Heart left ventricle (tissue), 16 donors: Measurements from ENCODE around the gene WDR82. TPM values are rescaled to one million over a fixed set of nuclear protein-coding genes. Genes with fewer than 3 reads are reported as not detected.
A peak's percentile ranks its signal among the peaks of the same experiment; 100 is the strongest.

Experiments
- ATAC-seq, 4 donors: fragments of 200-7000 bp; cut with Tn5 transposase; one replicate each; pipeline ENCODE4 v1.9.1; 2020 to 2022; ENCODE audit warnings: moderate library complexity in 4 of 4, mild to moderate bottlenecking in 3 of 4, moderate number of reproducible peaks in 1 of 4
- DNase-seq, 5 donors: peaks; one replicate each; pipeline ENCODE4 v3.0.0-alpha.2; 2020
- H3K27ac ChIP-seq, 12 donors: fragments of 200-600 bp; sonication (generic) in 4 of 12; one replicate each; pipeline versions ENCODE4 v1.5.0 to v1.8.0; 2016 to 2022; ENCODE audit warnings: mild to moderate bottlenecking in 2 of 12
- H3K27me3 ChIP-seq, 9 donors: fragments of 200-600 bp; sonication (generic) in 2 of 9; one replicate each; pipeline versions ENCODE4 v1.5.1 to v1.8.0; 2016 to 2022; ENCODE audit warnings: mild to moderate bottlenecking in 3 of 9
- H3K36me3 ChIP-seq, 9 donors: fragments of 200-600 bp; sonication (generic) in 2 of 9; one replicate each; pipeline versions ENCODE4 v1.5.0 to v1.8.0; 2018 to 2022; ENCODE audit warnings: mild to moderate bottlenecking in 2 of 9
- H3K4me1 ChIP-seq, 12 donors: fragments of 200-600 bp; sonication (generic) in 4 of 12; one replicate each; pipeline versions ENCODE4 v1.5.0 to v1.8.0; 2016 to 2022; ENCODE audit warnings: mild to moderate bottlenecking in 3 of 12
- H3K4me3 ChIP-seq, 12 donors: fragments of 200-600 bp; sonication (generic) in 4 of 12; one replicate each; pipeline versions ENCODE4 v1.5.0 to v1.8.0; 2017 to 2022; ENCODE audit warnings: mild to moderate bottlenecking in 9 of 12, moderate library complexity in 4 of 12
- H3K9me3 ChIP-seq, 12 donors: fragments of 200-600 bp; sonication (generic) in 4 of 12; one replicate each; pipeline versions ENCODE4 v1.5.0 to v1.8.0; 2016 to 2022; ENCODE audit warnings: mild to moderate bottlenecking in 1 of 12
- CTCF ChIP-seq, 12 donors: fragments of 200-600 bp; sonication (generic) in 4 of 12; IDR thresholded peaks; one replicate each; pipeline versions ENCODE4 v1.5.0 to v1.8.0; 2018 to 2022; ENCODE audit warnings: antibody characterized with exemption in 12 of 12, mild to moderate bottlenecking in 5 of 12
- POLR2A ChIP-seq, 2 donors: fragments of 450-650 bp; IDR thresholded peaks; one replicate each; pipeline ENCODE4 v1.6.1; 2017; ENCODE audit warnings: antibody characterized with exemption in 2 of 2, mild to moderate bottlenecking in 2 of 2, moderate library complexity in 2 of 2
- WGBS, 4 donors: extraction: QIAGEN DNeasy Blood & Tissue Kit in 2 of 4; methylation state at CpG; one replicate each; pipeline versions ENCODE4 v1.1.5 to v1.1.7; 2013 to 2018; 5-methylcytosine and 5-hydroxymethylcytosine counted together
- intact Hi-C, 10 donors: fragments of 100-400 bp; cut with DNase I; formaldehyde crosslinking; loops; one replicate each; pipeline versions ENCODE4 v1.11.1 to v1.14.2; 2022
- polyA plus RNA-seq, 2 donors: library from polyadenylated mRNA; stranded (reverse); fragments of 200-250 nt; gene quantifications; one replicate each; pipeline ENCODE4 v1.2.3, GENCODE V29; 2013
- total RNA-seq, 9 donors: library from RNA; depleted of rRNA in 2 of 9; stranded (reverse); fragments of >200 nt in 2 of 9; fragmentation: NEBNext Ultra II Directional in 3 of 9; extraction: Animal tissue kit (Norgen Biotek cat#: 25700) in 3 of 9; gene quantifications; one replicate each; pipeline versions ENCODE4 v1.1.0 to v1.2.4, GENCODE V29; 2016 to 2023
- donor health status: ischemic (EF 13 %, LVEDD 7.1; RV severe dilation, severe dysfunction).
- donor health status: healthy with polysubstance abuse.
- donor health status: DM: no; HTN: yes; CAD: no.
- donor health status: DM: no; HTN: no; CAD: no.
- donor health status: ischemic (EF 25% LVEDD 6.9; RV normal size, moderate dysfunction).
- donor health status: ischemic (EF 25% LVEDD 5.7; RV mildly dilated, moderate dysfunction).
- donor health status: healthy.
- donor health status: DM: yes; HTN: yes; CAD: no.
- donor health status: ischemic (EF 35%, LVEDD 5.7; RV mildly dilated, moderate dysfunction).
- donor health status: nonischemic (EF 11% LVEDD 7.7; RV severe dilation, severe dysfunction).
- donor health status: DM: yes; HTN: yes; CAD: no.
- donor health status: PGD.
- donor health status: ischemic (EF 29% LVEDD 5.4; RV normal size, mild dysfunction).
- donor health status: nonischemic (EF 23%, LVEDD 6.1; RV moderate dilation, normal function).

WDR82 gene
- total and polyA plus RNA-seq, 11 donors: 24.7 to 73.6 (median 61.2) TPM

GRCh38 chr3:52216585-52217408, 61.7 kb downstream of the WDR82 start:
- intact Hi-C loops: loop anchor here in 3 of 10 donors (1.0 to 5.0 kb wide), 4 partner anchors 17 to 214 kb away; partner anchors contain the start of gene POC1A (in 2 of the 3)
- H3K4me1 ChIP-seq: peaks cover 5 to 59% (median 38%) of the 10 kb centered on the region in 12 donors
- peak overlapping the region; percentile 59 to 92 (median 81) for H3K27ac ChIP-seq
- H3K4me3 ChIP-seq: peak overlapping the region in 3 of 12 donors; percentile 4 to 10 (median 4)
- DNase-seq (peak in 4 of 5 donors; percentile 76 to 84 (median 80)), ATAC-seq (peak; percentile 75 to 88 (median 80))
- TF ChIP-seq POLR2A (IDR thresholded peaks at IDR 0.05) (no peak), CTCF (IDR thresholded peaks at IDR 0.05) (no peak)
- WGBS, 4 donors: 31 to 40% (median 36%) methylated on average over 13 of the region's 13 CpGs
- no peaks in the 10 kb centered on the region for H3K27me3 ChIP-seq
- H3K36me3 ChIP-seq: peaks cover 0 to 43% (median 41%) of the 10 kb centered on the region in 9 donors
- H3K9me3 ChIP-seq: no peaks in the 10 kb centered on the region

- no peak for ATAC-seq
- 93 to 94% (median 94%) methylated on average over 7 of the region's 7 CpGs for WGBS, 4 donors
- no peak for TF ChIP-seq POLR2A (IDR thresholded peaks at IDR 0.05)
- TF ChIP-seq CTCF (IDR thresholded peaks at IDR 0.05): no peak
- intact Hi-C loops: loop anchor here in 2 of 10 donors (5.0 kb wide), 2 partner anchors 63 to 213 kb away; partner anchors contain the start of gene POC1A (in 2 of the 2)
- DNase-seq: no peak
- H3K9me3 ChIP-seq: no peaks in the 10 kb centered on the region
- H3K27ac ChIP-seq: peak overlapping the region in 2 of 12 donors; percentile 6 to 81
- no peaks in the 10 kb centered on the region for H3K27me3 ChIP-seq
- H3K4me3 ChIP-seq: no peak overlapping the region
- peaks cover 0 to 54% (median 34%) of the 10 kb centered on the region in 12 donors for H3K4me1 ChIP-seq
- peaks cover 0 to 57% (median 55%) of the 10 kb centered on the region in 9 donors for H3K36me3 ChIP-seq
These were observed 63.1 kb downstream of the WDR82 start for GRCh38 chr3:52215351-52215750.

- TF ChIP-seq CTCF (IDR thresholded peaks at IDR 0.05) (no peak), POLR2A (IDR thresholded peaks at IDR 0.05) (no peak)
- no peaks in the 10 kb centered on the region for H3K9me3 ChIP-seq
- peaks cover 0 to 72% (median 70%) of the 10 kb centered on the region in 9 donors for H3K36me3 ChIP-seq
- no peak overlapping the region for H3K4me3 ChIP-seq
- peaks cover 0 to 49% (median 24%) of the 10 kb centered on the region in 12 donors for H3K4me1 ChIP-seq
- H3K27ac ChIP-seq: no peak overlapping the region
- H3K27me3 ChIP-seq: no peaks in the 10 kb centered on the region
- no peak for DNase-seq
- intact Hi-C loops: no loop called here
- ATAC-seq: no peak
These were observed 64.5 kb downstream of the WDR82 start for GRCh38 chr3:52213901-52214300.

GRCh38 chr3:52213005-52213404, 65.4 kb downstream of the WDR82 start:
- no peak for DNase-seq
- peaks cover 0 to 81% (median 79%) of the 10 kb centered on the region in 9 donors for H3K36me3 ChIP-seq
- H3K9me3 ChIP-seq: no peaks in the 10 kb centered on the region
- H3K27ac ChIP-seq: no peak overlapping the region
- 76 to 90% (median 78%) methylated on average over 8 of the region's 8 CpGs for WGBS, 4 donors
- TF ChIP-seq POLR2A (IDR thresholded peaks at IDR 0.05) (no peak), CTCF (IDR thresholded peaks at IDR 0.05) (no peak)
- H3K27me3 ChIP-seq: no peaks in the 10 kb centered on the region
- intact Hi-C loops: no loop called here
- H3K4me1 ChIP-seq: peaks cover 0 to 42% (median 19%) of the 10 kb centered on the region in 12 donors
- no peak overlapping the region for H3K4me3 ChIP-seq
- ATAC-seq: no peak
